Heart left ventricle (tissue), 13 donors: ENCODE measurements around the gene HOMEZ.

Source experiments
- POLR2A ChIP-seq, 2 donors: fragments of 450-650 bp; IDR thresholded peaks; one replicate each; pipeline ENCODE4 v1.6.1; 2017; ENCODE audit warnings: antibody characterized with exemption in 2 of 2, mild to moderate bottlenecking in 2 of 2, moderate library complexity in 2 of 2
- TF ChIP-seq, protein P1 (sequence below), 12 donors: fragments of 200-600 bp; sonication (generic) in 4 of 12; IDR thresholded peaks; one replicate each; pipeline versions ENCODE4 v1.5.0 to v1.8.0; 2018 to 2022; ENCODE audit warnings: antibody characterized with exemption in 12 of 12, mild to moderate bottlenecking in 5 of 12
- donor health status: ischemic (EF 13 %, LVEDD 7.1; RV severe dilation, severe dysfunction).
- donor health status: DM: no; HTN: yes; CAD: no.
- donor health status: DM: no; HTN: no; CAD: no.
- donor health status: ischemic (EF 25% LVEDD 6.9; RV normal size, moderate dysfunction).
- donor health status: ischemic (EF 25% LVEDD 5.7; RV mildly dilated, moderate dysfunction).
- donor health status: ischemic (EF 35%, LVEDD 5.7; RV mildly dilated, moderate dysfunction).
- donor health status: nonischemic (EF 11% LVEDD 7.7; RV severe dilation, severe dysfunction).
- donor health status: DM: yes; HTN: yes; CAD: no.
- donor health status: PGD.
- donor health status: ischemic (EF 29% LVEDD 5.4; RV normal size, mild dysfunction).
- donor health status: nonischemic (EF 23%, LVEDD 6.1; RV moderate dilation, normal function).

DNA sequence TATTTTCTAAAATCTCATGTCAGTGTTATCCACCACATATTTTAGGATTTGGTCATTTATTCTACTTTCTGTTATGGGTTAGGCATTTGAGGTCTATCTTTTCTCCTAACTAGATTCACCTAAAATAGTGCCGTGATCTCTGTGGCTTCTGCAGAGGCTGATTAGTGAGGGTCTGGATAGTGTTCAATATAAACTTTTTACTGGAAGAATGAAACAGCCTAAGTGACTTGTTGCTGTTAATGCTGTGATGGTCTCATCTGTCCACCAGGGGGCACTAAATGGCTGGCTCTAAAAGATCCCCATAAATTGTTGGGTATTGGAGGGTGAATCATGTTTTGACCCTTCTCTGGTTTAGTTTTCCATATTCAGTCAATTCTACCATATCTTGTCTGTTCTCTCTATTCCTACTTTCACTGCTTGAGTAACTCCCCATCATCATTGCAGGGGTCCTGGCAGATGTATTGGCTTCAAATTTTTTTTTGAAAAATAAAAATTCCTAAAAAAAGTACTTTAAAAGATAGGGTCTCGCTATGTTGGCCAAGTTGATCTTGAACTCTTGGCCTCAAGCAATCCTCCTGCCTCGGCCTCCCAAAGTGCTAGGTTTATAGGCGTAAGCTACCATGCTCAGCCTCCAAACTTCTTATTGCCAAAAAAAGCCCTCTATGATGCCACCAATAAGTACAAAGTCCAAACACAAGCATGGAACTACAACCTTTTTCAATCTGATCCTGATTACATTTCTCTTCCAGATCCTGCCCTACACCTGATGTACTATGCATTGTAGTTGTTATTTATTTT lies 42.2 kb upstream of the HOMEZ start:
- TF ChIP-seq, protein P1, sequence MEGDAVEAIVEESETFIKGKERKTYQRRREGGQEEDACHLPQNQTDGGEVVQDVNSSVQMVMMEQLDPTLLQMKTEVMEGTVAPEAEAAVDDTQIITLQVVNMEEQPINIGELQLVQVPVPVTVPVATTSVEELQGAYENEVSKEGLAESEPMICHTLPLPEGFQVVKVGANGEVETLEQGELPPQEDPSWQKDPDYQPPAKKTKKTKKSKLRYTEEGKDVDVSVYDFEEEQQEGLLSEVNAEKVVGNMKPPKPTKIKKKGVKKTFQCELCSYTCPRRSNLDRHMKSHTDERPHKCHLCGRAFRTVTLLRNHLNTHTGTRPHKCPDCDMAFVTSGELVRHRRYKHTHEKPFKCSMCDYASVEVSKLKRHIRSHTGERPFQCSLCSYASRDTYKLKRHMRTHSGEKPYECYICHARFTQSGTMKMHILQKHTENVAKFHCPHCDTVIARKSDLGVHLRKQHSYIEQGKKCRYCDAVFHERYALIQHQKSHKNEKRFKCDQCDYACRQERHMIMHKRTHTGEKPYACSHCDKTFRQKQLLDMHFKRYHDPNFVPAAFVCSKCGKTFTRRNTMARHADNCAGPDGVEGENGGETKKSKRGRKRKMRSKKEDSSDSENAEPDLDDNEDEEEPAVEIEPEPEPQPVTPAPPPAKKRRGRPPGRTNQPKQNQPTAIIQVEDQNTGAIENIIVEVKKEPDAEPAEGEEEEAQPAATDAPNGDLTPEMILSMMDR (IDR thresholded peaks at IDR 0.05) = peak; percentile 79 to 95 (median 88)
- no peak for TF ChIP-seq POLR2A (IDR thresholded peaks at IDR 0.05)
